ENCODE measurements around the gene BUD13. TPM values are rescaled to one million over a fixed set of nuclear protein-coding genes. Genes with fewer than 3 reads are reported as not detected.
A peak's percentile ranks its signal among the peaks of the same experiment; 100 is the strongest.

BUD13 gene
- total and polyA plus RNA-seq, 2 experiments from 2014 or later = 6.3 to 8.2 TPM

DNA sequence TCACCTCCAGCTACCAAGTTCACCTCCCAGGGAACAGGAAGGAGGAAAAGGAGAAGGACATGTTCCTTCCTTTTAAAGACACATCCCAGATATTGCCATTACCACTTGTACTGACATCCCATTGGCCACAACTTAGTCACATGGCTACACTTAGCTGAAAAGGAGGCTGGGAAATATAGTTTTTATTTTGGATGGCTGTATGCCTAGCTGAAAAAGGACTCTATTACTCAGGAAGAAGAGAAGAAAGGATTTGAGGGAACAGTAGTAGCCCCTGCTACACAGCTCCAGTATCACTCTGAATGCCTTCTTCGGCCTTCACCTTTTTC is 20.9 kb upstream of the BUD13 start:
- Histone ChIP-seq H3K9me3 (ENCODE audit: low read depth) (no peaks in the 10 kb centered on the region), H3K4me3 (no peak overlapping the region), H4K20me1 (ENCODE audit: insufficient read depth) (no peaks in the 10 kb centered on the region), H3K79me2 (ENCODE audit: insufficient read depth) (no peaks in the 10 kb centered on the region), H3K27me3 (replicated peaks; ENCODE audit: insufficient read depth) (no peaks in the 10 kb centered on the region), H3F3A (ENCODE audit: insufficient read depth) (peaks cover 24% of the 10 kb centered on the region), H3K4me2 (ENCODE audit: unreplicated experiment) (peak overlapping the region; percentile 19), H3K4me1 (ENCODE audit: insufficient read depth) (peaks cover 28% of the 10 kb centered on the region), H3K9me2 (ENCODE audit: insufficient read depth) (no peaks in the 10 kb centered on the region), H3K27ac (no peak overlapping the region), H3K9ac (no peak overlapping the region), H3K36me3 (ENCODE audit: low read depth) (no peaks in the 10 kb centered on the region), H2AFZ (peak overlapping the region; percentile 6; the same call in 1 of the 2 replicates)
- TF ChIP-seq EZH2 (IDR thresholded peaks at IDR 0.05; ENCODE audit: insufficient read depth, poor library complexity, severe bottlenecking) (no peak), EZH2phosphoT487 (IDR thresholded peaks at IDR 0.05; ENCODE audit: insufficient read depth, low read depth) (no peak)
- in situ Hi-C loops (cut with MboI) = no loop called here
- WGBS, 2 experiments (ENCODE audit: low coverage in 1 of 2, low lambda C conversion rate in 2 of 2, missing lambda C conversion rate in 2 of 2) = 97 to 100% methylated on average over 1 of the region's 1 CpG
- no peak for DNase-seq

DNA sequence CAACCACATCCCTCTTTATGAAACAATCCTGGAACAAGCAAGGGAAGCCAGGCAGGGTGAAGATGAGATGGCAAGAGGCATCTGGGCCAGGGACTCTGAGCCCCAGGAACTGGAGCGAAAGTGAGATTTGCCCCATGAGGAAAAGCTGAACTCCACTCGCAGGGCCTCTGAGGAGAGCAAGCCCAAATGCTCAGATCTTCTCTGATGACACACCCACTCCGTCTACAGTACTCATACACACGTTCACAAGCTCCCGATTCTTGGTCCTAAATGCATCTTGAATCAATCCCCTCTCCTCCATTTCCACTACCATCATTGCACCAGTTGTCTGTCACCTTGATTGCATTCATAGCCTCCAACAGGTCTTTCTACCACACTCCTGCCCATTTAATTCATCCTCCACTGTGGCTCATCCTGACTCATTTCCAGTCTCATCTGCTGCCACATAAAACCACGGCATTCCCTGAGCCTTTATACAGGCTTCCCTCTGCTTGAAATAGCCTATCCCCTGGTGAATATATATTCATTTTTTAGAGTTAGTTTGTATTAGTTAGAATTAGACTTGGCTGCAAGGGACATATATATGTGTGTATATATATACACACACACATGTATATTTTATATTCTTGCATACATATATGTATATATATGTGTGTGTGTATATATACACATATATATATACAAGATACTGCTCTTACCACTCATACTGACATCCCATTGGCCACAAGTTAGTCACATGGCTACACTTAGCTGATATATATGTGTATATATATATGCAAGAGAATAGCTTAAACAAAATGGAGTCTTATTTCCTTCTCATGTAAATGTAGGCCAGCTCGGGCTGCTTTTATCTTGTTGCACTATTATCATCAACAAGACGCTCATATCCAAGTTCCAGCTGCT is 20.3 kb upstream of the BUD13 start:
- in situ Hi-C loops (cut with MboI) = no loop called here
- no peaks in the 10 kb centered on the region for H3K9me2 ChIP-seq (ENCODE audit: insufficient read depth)
- 41 to 43% methylated on average over 8 of the region's 8 CpGs for WGBS, 2 experiments (ENCODE audit: low coverage in 1 of 2, low lambda C conversion rate in 2 of 2, missing lambda C conversion rate in 2 of 2)
- peaks cover 24% of the 10 kb centered on the region for H3F3A ChIP-seq (ENCODE audit: insufficient read depth)
- peak; percentile 92 for DNase-seq
- H3K79me2 ChIP-seq (ENCODE audit: insufficient read depth) = no peaks in the 10 kb centered on the region
- H4K20me1 ChIP-seq (ENCODE audit: insufficient read depth) = no peaks in the 10 kb centered on the region
- H3K4me2 ChIP-seq (ENCODE audit: unreplicated experiment) = peak overlapping the region; percentile 21
- no peak for TF ChIP-seq EZH2phosphoT487 (IDR thresholded peaks at IDR 0.05; ENCODE audit: insufficient read depth, low read depth)
- TF ChIP-seq EZH2 (IDR thresholded peaks at IDR 0.05; ENCODE audit: insufficient read depth, poor library complexity, severe bottlenecking) = no peak
- no peaks in the 10 kb centered on the region for H3K9me3 ChIP-seq (ENCODE audit: low read depth)
- H3K4me1 ChIP-seq (ENCODE audit: insufficient read depth) = peaks cover 33% of the 10 kb centered on the region
- no peaks in the 10 kb centered on the region for H3K27me3 ChIP-seq (replicated peaks; ENCODE audit: insufficient read depth)
- no peak overlapping the region for H3K4me3 ChIP-seq
- 0 out of 2 replicates have a peak overlapping the region, but pooled peaks have one; percentile 26 for H3K27ac ChIP-seq
- H3K36me3 ChIP-seq (ENCODE audit: low read depth) = no peaks in the 10 kb centered on the region
- H3K9ac ChIP-seq = no peak overlapping the region
- peak overlapping the region; percentile 6; the same call in 1 of the 2 replicates for H2AFZ ChIP-seq

DNA sequence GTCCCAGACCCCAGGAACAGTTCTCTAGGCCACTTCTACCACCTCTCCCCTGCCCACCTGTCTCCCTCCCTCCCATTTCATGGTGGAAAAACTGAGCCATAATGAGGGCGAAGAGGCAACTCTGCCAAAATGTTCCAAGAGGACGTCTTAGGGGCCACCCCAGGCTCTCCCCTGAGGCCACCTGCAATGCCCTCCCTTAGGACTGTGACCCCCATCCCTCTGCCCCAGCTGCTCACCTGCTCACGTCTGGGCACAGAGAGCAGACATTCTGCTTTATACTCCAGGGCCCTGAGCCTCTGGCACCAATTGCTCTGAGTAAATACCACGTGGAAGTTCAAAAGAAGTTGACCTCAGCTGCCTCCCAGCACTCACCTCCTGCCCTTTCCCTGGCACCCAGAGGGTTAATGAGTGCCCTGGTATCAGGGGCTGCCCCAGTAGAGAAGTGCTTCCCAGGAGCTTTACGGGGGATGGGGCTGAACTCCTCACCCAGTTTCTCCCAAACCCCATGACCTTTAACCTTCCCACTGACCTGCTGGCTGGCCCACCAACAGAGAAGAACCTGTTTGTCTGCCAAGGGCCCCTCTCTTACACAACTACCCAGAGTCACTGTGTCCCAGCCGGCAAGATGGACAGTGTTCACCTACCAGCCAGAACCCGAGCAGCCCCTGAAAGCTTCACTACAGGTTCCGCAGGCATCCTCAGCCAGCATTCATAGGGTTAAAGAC is 19.5 kb upstream of the BUD13 start:
- Histone ChIP-seq H3K36me3 (ENCODE audit: low read depth) (no peaks in the 10 kb centered on the region), H3F3A (ENCODE audit: insufficient read depth) (peaks cover 24% of the 10 kb centered on the region), H3K4me3 (no peak overlapping the region), H3K4me2 (ENCODE audit: unreplicated experiment) (peak overlapping the region; percentile 21), H3K4me1 (ENCODE audit: insufficient read depth) (peaks cover 33% of the 10 kb centered on the region), H3K27ac (0 out of 2 replicates have a peak overlapping the region, but pooled peaks have one; percentile 26), H3K9me3 (ENCODE audit: low read depth) (no peaks in the 10 kb centered on the region), H3K79me2 (ENCODE audit: insufficient read depth) (peaks cover 5% of the 10 kb centered on the region), H3K9me2 (ENCODE audit: insufficient read depth) (no peaks in the 10 kb centered on the region), H3K27me3 (replicated peaks; ENCODE audit: insufficient read depth) (no peaks in the 10 kb centered on the region), H4K20me1 (ENCODE audit: insufficient read depth) (no peaks in the 10 kb centered on the region), H3K9ac (no peak overlapping the region), H2AFZ (no peak overlapping the region)
- 72 to 73% methylated on average over 7 to 8 of the region's 8 CpGs for WGBS, 2 experiments (ENCODE audit: low coverage in 1 of 2, low lambda C conversion rate in 2 of 2, missing lambda C conversion rate in 2 of 2)
- TF ChIP-seq EZH2 (IDR thresholded peaks at IDR 0.05; ENCODE audit: insufficient read depth, poor library complexity, severe bottlenecking) = no peak
- TF ChIP-seq EZH2phosphoT487 (IDR thresholded peaks at IDR 0.05; ENCODE audit: insufficient read depth, low read depth) = no peak
- in situ Hi-C loops (cut with MboI) = no loop called here
- DNase-seq = no peak

DNA sequence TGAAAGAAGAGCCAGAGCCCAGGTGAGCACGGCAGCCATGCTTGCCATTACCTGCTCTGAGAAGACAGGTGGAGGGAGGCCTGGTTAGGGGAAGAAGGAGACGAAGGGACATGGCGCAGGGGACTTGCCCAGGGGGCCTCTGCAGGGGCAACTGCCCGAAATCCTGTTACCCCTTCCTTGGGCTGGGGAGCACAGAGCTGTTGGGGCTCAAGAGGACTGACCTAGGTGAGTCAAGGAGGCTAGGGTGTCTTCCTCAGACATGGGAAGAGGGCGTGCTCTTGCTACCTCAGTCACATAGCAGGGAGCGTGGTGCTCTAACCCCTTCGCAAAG is 19.0 kb upstream of the BUD13 start, which contains the start of gene APOA5:
Gene APOA5 (minus strand): TSS at position 67 of the 331 bp plus-strand sequence. CDS start 19 bp downstream, at position 48.
- Histone ChIP-seq H3K27me3 (replicated peaks; ENCODE audit: insufficient read depth) (no peaks in the 10 kb centered on the region), H3K9ac (no peak within 1 kb of the TSS), H3K9me3 (ENCODE audit: low read depth) (no peaks in the 10 kb centered on the region), H3K4me3 (no peak within 1 kb of the TSS), H3K79me2 (ENCODE audit: insufficient read depth) (peaks cover 10% of the 10 kb centered on the region), H3K27ac (0 out of 2 replicates have a peak within 1 kb of the TSS, but pooled peaks have one; percentile 26), H3K4me1 (ENCODE audit: insufficient read depth) (peaks cover 36% of the 10 kb centered on the region), H3K36me3 (ENCODE audit: low read depth) (no peaks in the 10 kb centered on the region), H3F3A (ENCODE audit: insufficient read depth) (peaks cover 24% of the 10 kb centered on the region), H3K9me2 (ENCODE audit: insufficient read depth) (no peaks in the 10 kb centered on the region), H2AFZ (peak within 1 kb of the TSS; percentile 55), H4K20me1 (ENCODE audit: insufficient read depth) (no peaks in the 10 kb centered on the region), H3K4me2 (ENCODE audit: unreplicated experiment) (peak within 1 kb of the TSS; percentile 30)
- in situ Hi-C loops (cut with MboI) = no loop called here
- no peak for DNase-seq
- TF ChIP-seq EZH2phosphoT487 (IDR thresholded peaks at IDR 0.05; ENCODE audit: insufficient read depth, low read depth) (no peak), EZH2 (IDR thresholded peaks at IDR 0.05; ENCODE audit: insufficient read depth, poor library complexity, severe bottlenecking) (no peak)
- 89 to 93% methylated on average over 7 of the region's 7 CpGs for WGBS, 2 experiments (ENCODE audit: low coverage in 1 of 2, low lambda C conversion rate in 2 of 2, missing lambda C conversion rate in 2 of 2)
